Tongue (tissue), 2 donors: ENCODE results near the gene GAL. TPM values are rescaled to one million over a fixed set of nuclear protein-coding genes. Genes with fewer than 3 reads are reported as not detected.

Experiments
- DNase-seq: peaks from one replicate; pipeline ENCODE4 v3.0.0-alpha.2; 2015
- total RNA-seq: library from RNA; depleted of rRNA; stranded (reverse); fragments of >200 nt; gene quantifications from one replicate; pipeline ENCODE4 v1.2.3, GENCODE V29; 2014

Gene GAL
- total RNA-seq, 1 donor from 2014 or later: not detected

- DNase-seq: peak; percentile 87
These were observed 25.0 kb upstream of the GAL start for GRCh38 chr11:68659158-68659921.

GRCh38 chr11:68660066-68660810, 24.1 kb upstream of the GAL start:
- no peak for DNase-seq

GRCh38 chr11:68661014-68661413, 23.3 kb upstream of the GAL start:
- DNase-seq: no peak

- DNase-seq: no peak
These were observed 22.4 kb upstream of the GAL start for GRCh38 chr11:68661697-68662603.

- DNase-seq: no peak
These were observed 20.8 kb upstream of the GAL start for GRCh38 chr11:68663482-68664010.

- no peak for DNase-seq
These were observed 20.2 kb upstream of the GAL start for GRCh38 chr11:68664141-68664540.

GRCh38 chr11:68664906-68665305, 19.4 kb upstream of the GAL start:
- no peak for DNase-seq

- no peak for DNase-seq
These were observed 18.9 kb upstream of the GAL start for GRCh38 chr11:68665436-68665835.

GRCh38 chr11:68666849-68667248, 17.5 kb upstream of the GAL start:
- no peak for DNase-seq

- no peak for DNase-seq
These were observed 16.5 kb upstream of the GAL start for GRCh38 chr11:68667511-68668500.

- DNase-seq: no peak
These were observed 14.8 kb upstream of the GAL start for GRCh38 chr11:68669301-68670090.

- no peak for DNase-seq
These were observed 13.9 kb upstream of the GAL start for GRCh38 chr11:68670208-68670992.

GRCh38 chr11:68673306-68673945, 10.9 kb upstream of the GAL start:
- DNase-seq: peak; percentile 61

GRCh38 chr11:68673991-68674390, 10.4 kb upstream of the GAL start:
- peak; percentile 77 for DNase-seq

- no peak for DNase-seq
These were observed 9.9 kb upstream of the GAL start for GRCh38 chr11:68674461-68674860.

GRCh38 chr11:68677432-68677831, 6.9 kb upstream of the GAL start:
- DNase-seq: peak; percentile 79

- no peak for DNase-seq
These were observed 6.3 kb upstream of the GAL start for GRCh38 chr11:68678031-68678441.

GRCh38 chr11:68680541-68681231, 3.7 kb upstream of the GAL start:
- no peak for DNase-seq
